Neural progenitor cell (in vitro differentiated cells): ENCODE results near the gene ADSS1. TPM values are rescaled to one million over a fixed set of nuclear protein-coding genes. Genes with fewer than 3 reads are reported as not detected.

ENCODE experiments used
- DNase-seq: peaks from one replicate; pipeline ENCODE4 v3.0.0-alpha.2; 2016; ENCODE audit warnings: low spot score
- H2AFZ ChIP-seq: fragments of 200-600 bp; sonication (generic); replicated peaks from 2 replicates; pipeline ENCODE4 v1.6.1; 2016; ENCODE audit warnings: antibody characterized with exemption
- H3F3A ChIP-seq: fragments of 200-600 bp; sonication (generic); 2 replicates; pipeline ENCODE4 v1.6.1; 2016; ENCODE audit warnings: antibody characterized with exemption, low read depth
- H3K27ac ChIP-seq: fragments of 200-600 bp; sonication (generic); 2 replicates; pipeline ENCODE4 v1.5.1; 2016; ENCODE audit warnings: mild to moderate bottlenecking
- H3K27me3 ChIP-seq: fragments of 200-600 bp; sonication (generic); 2 replicates; pipeline ENCODE4 v1.6.1; 2016; ENCODE audit warnings: mild to moderate bottlenecking, moderate library complexity
- H3K36me3 ChIP-seq: fragments of 200-600 bp; sonication (generic); 2 replicates; pipeline ENCODE4 v1.5.1; 2016
- H3K4me1 ChIP-seq: fragments of 200-600 bp; sonication (generic); 2 replicates; pipeline ENCODE4 v1.6.1; 2016; ENCODE audit warnings: mixed run types
- H3K4me2 ChIP-seq: fragments of 200-600 bp; sonication (generic); 2 replicates; pipeline ENCODE4 v1.6.1; 2016
- H3K4me3 ChIP-seq: fragments of 200-600 bp; sonication (generic); 2 replicates; pipeline ENCODE4 v1.5.1; 2016
- H3K79me2 ChIP-seq: fragments of 200-600 bp; sonication (generic); 2 replicates; pipeline ENCODE4 v1.6.1; 2016; ENCODE audit warnings: low read depth
- H3K9ac ChIP-seq: fragments of 200-600 bp; sonication (generic); 2 replicates; pipeline ENCODE4 v1.6.1; 2016
- H3K9me3 ChIP-seq: fragments of 200-600 bp; sonication (generic); 2 replicates; pipeline ENCODE4 v1.5.1; 2016; ENCODE audit warnings: low read depth
- H4K20me1 ChIP-seq: fragments of 200-600 bp; sonication (generic); 2 replicates; pipeline ENCODE4 v1.6.1; 2016; ENCODE audit warnings: low read depth
- H3K27ac Mint-ChIP-seq: 3 replicates; pipeline ENCODE4 v1.8.0; 2021; ENCODE audit warnings: mixed read lengths
- H3K27me3 Mint-ChIP-seq: 2 replicates; pipeline ENCODE4 v1.8.0; 2022; ENCODE audit warnings: low read depth, mild to moderate bottlenecking, inconsistent platforms, moderate library complexity, mixed read lengths; ENCODE audit not compliant: insufficient read depth
- H3K36me3 Mint-ChIP-seq: 3 replicates; pipeline ENCODE4 v1.8.0; 2021; ENCODE audit warnings: mixed read lengths
- H3K4me1 Mint-ChIP-seq: 3 replicates; pipeline ENCODE4 v1.8.0; 2021; ENCODE audit warnings: mixed read lengths
- H3K4me3 Mint-ChIP-seq: 3 replicates; pipeline ENCODE4 v1.8.0; 2021; ENCODE audit warnings: mild to moderate bottlenecking, moderate library complexity, mixed read lengths
- H3K9me3 Mint-ChIP-seq: 3 replicates; pipeline ENCODE4 v1.8.0; 2020; ENCODE audit warnings: mixed read lengths
- EZH2 ChIP-seq: fragments of 200-600 bp; sonication (generic); IDR thresholded peaks from 2 replicates; pipeline ENCODE4 v1.6.1; 2017; ENCODE audit warnings: antibody characterized with exemption, mild to moderate bottlenecking, moderate library complexity
- EZH2phosphoT487 ChIP-seq: fragments of 200-600 bp; sonication (generic); IDR thresholded peaks from 2 replicates; pipeline ENCODE4 v1.6.1; 2017; ENCODE audit warnings: antibody characterized with exemption
- total RNA-seq: library from RNA; depleted of rRNA; stranded (reverse); fragments of >200 nt; gene quantifications from 2 replicates; pipeline ENCODE4 v1.2.3, GENCODE V29; 2015; ENCODE audit warnings: low replicate concordance
- TF ChIP-seq, protein P1 (sequence below): fragments of 200-600 bp; sonication (generic); IDR thresholded peaks from 2 replicates; pipeline ENCODE4 v1.5.1; 2017; ENCODE audit warnings: antibody characterized with exemption, mild to moderate bottlenecking

Gene ADSS1
- total RNA-seq, 1 donor from 2014 or later, result 26.4 TPM

- no peaks in the 10 kb centered on the region for H3K36me3 ChIP-seq
- H3K9me3 Mint-ChIP-seq, result peaks cover 3% of the 10 kb centered on the region
- no peak overlapping the region for H3K4me3 Mint-ChIP-seq
- no peaks in the 10 kb centered on the region for H3K9me3 ChIP-seq
- H3K36me3 Mint-ChIP-seq, result peaks cover 7% of the 10 kb centered on the region
- H3K27me3 ChIP-seq, result no peaks in the 10 kb centered on the region
- peaks cover 8% of the 10 kb centered on the region for H3K27me3 Mint-ChIP-seq
- H3K4me1 ChIP-seq, result peaks cover 8% of the 10 kb centered on the region
- no peaks in the 10 kb centered on the region for H3K79me2 ChIP-seq
- peaks cover 7% of the 10 kb centered on the region for H3F3A ChIP-seq
- H2AFZ ChIP-seq, result no peak overlapping the region
- H3K4me3 ChIP-seq, result no peak overlapping the region
- peaks cover 1% of the 10 kb centered on the region for H4K20me1 ChIP-seq
- H3K27ac ChIP-seq, result no peak overlapping the region
- no peak overlapping the region for H3K4me2 ChIP-seq
- DNase-seq, result no peak
- H3K4me1 Mint-ChIP-seq, result peaks cover 6% of the 10 kb centered on the region
- H3K27ac Mint-ChIP-seq, result no peak overlapping the region
- no peak for TF ChIP-seq EZH2phosphoT487
- TF ChIP-seq EZH2, result no peak
- TF ChIP-seq, protein P1, sequence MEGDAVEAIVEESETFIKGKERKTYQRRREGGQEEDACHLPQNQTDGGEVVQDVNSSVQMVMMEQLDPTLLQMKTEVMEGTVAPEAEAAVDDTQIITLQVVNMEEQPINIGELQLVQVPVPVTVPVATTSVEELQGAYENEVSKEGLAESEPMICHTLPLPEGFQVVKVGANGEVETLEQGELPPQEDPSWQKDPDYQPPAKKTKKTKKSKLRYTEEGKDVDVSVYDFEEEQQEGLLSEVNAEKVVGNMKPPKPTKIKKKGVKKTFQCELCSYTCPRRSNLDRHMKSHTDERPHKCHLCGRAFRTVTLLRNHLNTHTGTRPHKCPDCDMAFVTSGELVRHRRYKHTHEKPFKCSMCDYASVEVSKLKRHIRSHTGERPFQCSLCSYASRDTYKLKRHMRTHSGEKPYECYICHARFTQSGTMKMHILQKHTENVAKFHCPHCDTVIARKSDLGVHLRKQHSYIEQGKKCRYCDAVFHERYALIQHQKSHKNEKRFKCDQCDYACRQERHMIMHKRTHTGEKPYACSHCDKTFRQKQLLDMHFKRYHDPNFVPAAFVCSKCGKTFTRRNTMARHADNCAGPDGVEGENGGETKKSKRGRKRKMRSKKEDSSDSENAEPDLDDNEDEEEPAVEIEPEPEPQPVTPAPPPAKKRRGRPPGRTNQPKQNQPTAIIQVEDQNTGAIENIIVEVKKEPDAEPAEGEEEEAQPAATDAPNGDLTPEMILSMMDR, result no peak
- H3K9ac ChIP-seq, result no peak overlapping the region
Observed at GRCh38 chr14:104705340-104706047, 18.5 kb upstream of the ADSS1 start.

DNA sequence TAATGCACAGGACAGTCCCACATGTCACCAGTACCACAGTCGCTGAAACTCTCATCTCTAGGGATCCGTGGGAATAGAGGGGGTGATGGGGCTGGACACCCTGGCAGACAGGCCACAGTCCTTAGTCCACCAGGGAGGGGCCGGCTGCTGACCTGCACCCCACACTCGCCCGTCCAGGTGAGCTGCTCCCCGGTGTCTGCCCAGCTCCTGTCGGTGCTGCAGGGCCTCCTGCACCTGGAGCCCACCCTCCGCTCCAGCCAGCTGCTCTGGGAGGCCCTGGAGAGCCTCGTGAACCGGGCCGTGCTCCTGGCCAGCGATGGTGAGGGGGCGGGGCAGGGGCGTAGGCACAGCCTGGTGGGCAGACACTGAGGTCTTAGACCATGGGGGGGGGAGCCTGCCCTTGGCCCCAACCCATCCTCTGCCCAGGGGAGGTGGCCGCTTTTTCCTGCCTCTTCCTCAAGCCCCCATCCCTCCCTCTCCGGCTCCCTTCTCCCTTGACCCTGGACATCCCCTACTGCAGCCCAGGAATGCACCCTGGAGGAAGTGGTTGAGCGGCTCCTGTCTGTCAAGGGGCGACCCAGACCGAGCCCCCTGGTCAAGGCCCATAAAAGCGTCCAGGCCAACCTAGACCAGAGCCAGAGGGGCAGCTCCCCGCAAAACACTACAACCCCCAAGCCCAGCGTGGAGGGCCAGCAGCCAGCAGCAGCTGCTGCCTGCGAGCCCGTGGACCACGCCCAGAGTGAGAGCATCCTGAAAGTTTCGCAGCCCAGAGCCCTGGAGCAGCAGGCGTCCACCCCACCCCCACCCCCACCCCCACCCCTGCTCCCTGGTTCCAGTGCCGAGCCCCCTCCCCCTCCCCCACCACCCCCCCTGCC, 17.1 kb upstream of the ADSS1 start:
- TF ChIP-seq, protein P1, result no peak
- no peak for TF ChIP-seq EZH2
- H3K27me3 Mint-ChIP-seq, result peaks cover 8% of the 10 kb centered on the region

DNA sequence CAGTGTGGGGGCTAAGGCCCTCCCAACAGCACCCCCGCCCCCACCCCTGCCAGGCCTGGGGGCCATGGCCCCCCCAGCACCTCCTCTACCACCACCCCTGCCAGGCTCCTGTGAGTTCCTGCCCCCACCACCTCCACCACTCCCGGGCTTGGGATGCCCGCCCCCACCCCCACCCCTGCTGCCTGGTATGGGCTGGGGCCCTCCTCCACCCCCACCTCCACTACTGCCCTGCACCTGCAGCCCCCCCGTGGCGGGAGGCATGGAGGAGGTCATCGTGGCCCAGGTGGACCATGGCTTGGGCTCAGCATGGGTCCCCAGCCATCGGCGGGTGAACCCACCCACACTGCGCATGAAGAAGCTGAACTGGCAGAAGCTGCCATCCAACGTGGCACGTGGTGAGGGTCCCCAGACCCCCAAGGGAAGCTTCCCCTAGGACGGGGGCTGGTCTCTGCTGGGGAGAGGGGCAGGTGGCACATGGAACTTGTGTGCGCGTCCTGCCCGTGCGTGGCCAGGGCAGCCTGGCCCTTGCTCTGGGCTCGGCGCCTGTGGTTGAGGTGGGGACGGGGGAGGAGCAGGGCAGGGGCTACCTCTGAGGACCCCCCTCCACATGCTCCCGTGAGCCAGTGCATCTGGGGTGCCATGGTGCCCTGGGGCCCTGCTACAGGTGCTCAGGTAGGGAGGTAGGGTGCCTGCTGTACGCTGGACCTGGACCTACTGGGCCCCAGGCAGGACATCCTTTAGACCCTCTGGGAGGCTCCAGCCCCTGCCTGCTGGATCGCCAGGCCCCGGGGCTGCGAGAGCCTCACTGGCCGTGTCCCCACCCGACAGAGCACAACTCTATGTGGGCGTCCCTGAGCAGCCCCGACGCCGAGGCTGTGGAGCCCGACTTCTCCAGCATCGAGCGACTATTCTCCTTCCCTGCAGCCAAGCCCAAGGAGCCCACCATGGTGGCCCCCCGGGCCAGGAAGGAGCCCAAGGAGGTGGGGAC, 16.1 kb upstream of the ADSS1 start:
- Mint-ChIP-seq H3K27ac (no peak overlapping the region), H3K4me1 (peaks cover 4% of the 10 kb centered on the region), H3K27me3 (peaks cover 8% of the 10 kb centered on the region), H3K36me3 (peaks cover 7% of the 10 kb centered on the region), H3K9me3 (peaks cover 3% of the 10 kb centered on the region), H3K4me3 (no peak overlapping the region)
- Histone ChIP-seq H3K79me2 (no peaks in the 10 kb centered on the region), H3K36me3 (no peaks in the 10 kb centered on the region), H3F3A (peaks cover 7% of the 10 kb centered on the region), H3K9ac (no peak overlapping the region), H3K27me3 (no peaks in the 10 kb centered on the region), H3K4me2 (no peak overlapping the region), H3K9me3 (no peaks in the 10 kb centered on the region), H3K4me3 (no peak overlapping the region), H2AFZ (no peak overlapping the region), H3K27ac (no peak overlapping the region), H4K20me1 (no peaks in the 10 kb centered on the region), H3K4me1 (peaks cover 8% of the 10 kb centered on the region)
- TF ChIP-seq, protein P1, result no peak
- TF ChIP-seq EZH2 (no peak), EZH2phosphoT487 (no peak)
- DNase-seq, result peak; percentile 24

More for the DNA sequence above, 17.1 kb upstream of the ADSS1 start:
- Histone ChIP-seq H4K20me1 (no peaks in the 10 kb centered on the region), H3K4me3 (no peak overlapping the region), H3K4me1 (peaks cover 8% of the 10 kb centered on the region), H2AFZ (no peak overlapping the region), H3K27me3 (no peaks in the 10 kb centered on the region), H3K9ac (no peak overlapping the region), H3K9me3 (no peaks in the 10 kb centered on the region), H3K36me3 (no peaks in the 10 kb centered on the region), H3K4me2 (no peak overlapping the region), H3K79me2 (no peaks in the 10 kb centered on the region), H3F3A (peaks cover 7% of the 10 kb centered on the region), H3K27ac (no peak overlapping the region)
- Mint-ChIP-seq H3K27ac (no peak overlapping the region), H3K4me1 (peaks cover 4% of the 10 kb centered on the region), H3K4me3 (no peak overlapping the region), H3K36me3 (peaks cover 7% of the 10 kb centered on the region), H3K9me3 (peaks cover 3% of the 10 kb centered on the region)
- DNase-seq, result no peak
